ENCODE measurements around the gene UQCRC2. TPM values are rescaled to one million over a fixed set of nuclear protein-coding genes. Genes with fewer than 3 reads are reported as not detected.

The UQCRC2 gene
- total and polyA plus RNA-seq, 10 of the 15 experiments (the other 5 are each of a cell fraction or from before 2014, with no cell fraction given) = 256 to 563 (median 327) TPM

- Histone ChIP-seq H3K4me3 (no peak overlapping the region), H3K79me2 (ENCODE audit: control insufficient read depth, insufficient read depth, low read length) (peaks cover 2% of the 10 kb centered on the region), H3K9me3 (replicated peaks; ENCODE audit: control insufficient read depth, insufficient read depth, low read length) (no peaks in the 10 kb centered on the region), H3K4me2 (ENCODE audit: control insufficient read depth, insufficient read depth) (no peak overlapping the region), H2AFZ (ENCODE audit: control insufficient read depth, low read depth, low read length) (no peak overlapping the region), H3K27me3 (replicated peaks in 1 of 2; ENCODE audit: control insufficient read depth in 2 of 2, insufficient read depth in 2 of 2, low read length in 1 of 2) (no peaks in the 10 kb centered on the region), H3K4me1 (ENCODE audit: control insufficient read depth, insufficient read depth, low read length) (peaks cover 13% of the 10 kb centered on the region; the same call in 1 of the 2 replicates), H4K20me1 (ENCODE audit: control insufficient read depth, insufficient read depth) (no peaks in the 10 kb centered on the region), H3K36me3 (ENCODE audit: control insufficient read depth in 2 of 2, insufficient read depth in 2 of 2, low read length in 1 of 2) (no peaks in the 10 kb centered on the region), H3K9ac (ENCODE audit: control insufficient read depth, insufficient read depth, low read length) (no peak overlapping the region), H3K27ac (ENCODE audit: control insufficient read depth, insufficient read depth) (no peak overlapping the region)
- POLR2A ChIA-PET = interaction anchor here (1.1 to 2.4 kb wide), 3 partner anchors 10 to 27 kb away, joined by 4 to 11 read pairs (median 5); no protein-coding TSS in a partner anchor
- RAD21 ChIA-PET (ENCODE audit: unreplicated experiment) = interaction anchor here (0.8 kb wide), 1 partner anchor 13 kb away, joined by 4 read pairs; no protein-coding TSS in a partner anchor
- no peak; the same call in 2 of the 3 replicates for ATAC-seq
- DNase-seq (ENCODE audit: low read depth, low spot score) = no peak
- FAIRE-seq = no peak
- WGBS (ENCODE audit: insufficient coverage, insufficient replicate concordance, low lambda C conversion rate, missing lambda C conversion rate) = 89% methylated on average over 5 of the region's 5 CpGs
- SMC1A ChIA-PET (ENCODE audit: uncharacterized antibody, unreplicated experiment) = interaction anchor here (1.5 to 3.0 kb wide), 3 partner anchors 11 to 13 kb away, joined by 3 to 9 read pairs (median 9); no protein-coding TSS in a partner anchor
- no TSS peak for BruUV-seq (replicated peaks)
- in situ Hi-C loops (cut with MboI) (no loop called here), intact Hi-C loops (cut with micrococcal nuclease; ENCODE audit: unreplicated experiment) (no loop called here)
- CTCF ChIA-PET = interaction anchor here (1.5 kb wide), 1 partner anchor 56 kb away, joined by 9 read pairs; no protein-coding TSS in a partner anchor
- no peak for TF ChIP-seq GABPA (IDR thresholded peaks at IDR 0.05; ENCODE audit: low read depth)
- no peak for TF ChIP-seq CUX1 (IDR thresholded peaks at IDR 0.05; ENCODE audit: insufficient replicate concordance, low read depth, low read length)
- TF ChIP-seq RUNX3 (IDR thresholded peaks at IDR 0.05; ENCODE audit: low read length) = no peak
- TF ChIP-seq ZZZ3 (IDR thresholded peaks at IDR 0.05; ENCODE audit: control insufficient read depth, insufficient read length, low read depth) = no peak
- no peak for TF ChIP-seq ZBTB4 (CRISPR knock-in tag; IDR thresholded peaks at IDR 0.05)
- no peak for TF ChIP-seq PBX3 (IDR thresholded peaks at IDR 0.05; ENCODE audit: insufficient replicate concordance, low read depth, low read length)
- TF ChIP-seq E2F4 (IDR thresholded peaks at IDR 0.05; ENCODE audit: low read depth, low read length) = no peak
- TF ChIP-seq REST (IDR thresholded peaks at IDR 0.05; ENCODE audit: low read depth, low read length) = no peak
Measured at GRCh38 chr16:22022151-22022550, 69.0 kb downstream of the UQCRC2 start.
